Measurements from ENCODE around the gene PRRC2B.
"Not testable (repeated sequence)": the region's sequence is repeated elsewhere in the genome, so short reads cannot be mapped to it uniquely, and the experiment has no call there.

The PRRC2B gene

GRCh38 chr9:131367450-131367849 lies 26.4 kb upstream of the PRRC2B start:
- POLR2A ChIA-PET, result no interaction called here
- WGBS (ENCODE audit: insufficient coverage), result no CpG with 5 or more reads among the region's 2 CpGs
- H3K27me3 ChIP-seq (replicated peaks in 2 of 5; ENCODE audit: control insufficient read depth in 4 of 5, insufficient read depth in 5 of 5, low read length in 4 of 5), result no peaks in the 10 kb centered on the region
- DNase-seq, result no peak
- no peak overlapping the region for H3K27ac ChIP-seq (ENCODE audit: insufficient read depth in 1 of 2, low read depth in 1 of 2, low read length in 2 of 2, poor library complexity in 1 of 2, severe bottlenecking in 2 of 2)
- no peak overlapping the region for H3K4me3 ChIP-seq (ENCODE audit: control insufficient read depth in 1 of 7, extremely low read depth in 1 of 7, insufficient read depth in 4 of 7, low read depth in 2 of 7, low read length in 6 of 7)
- H3K4me1 ChIP-seq (ENCODE audit: control extremely low read depth in 1 of 4, control insufficient read depth in 4 of 4, insufficient read depth in 4 of 4, low read length in 3 of 4), result peaks cover 4 to 12% (median 4%) of the 10 kb centered on the region in 4 experiments
- no peaks in the 10 kb centered on the region for H3K36me3 ChIP-seq (ENCODE audit: control insufficient read depth in 4 of 4, insufficient read depth in 4 of 4, low read length in 3 of 4)
- no peaks in the 10 kb centered on the region for H3K9me3 ChIP-seq (ENCODE audit: control extremely low read depth in 1 of 5, control insufficient read depth in 4 of 5, insufficient read depth in 2 of 5, low read depth in 1 of 5, low read length in 4 of 5)
- CTCF ChIA-PET, result interaction anchor here (1.3 to 1.5 kb wide), 4 partner anchors 18 to 170 kb away, joined by 3 to 10 read pairs (median 4); no protein-coding TSS in a partner anchor

DNA sequence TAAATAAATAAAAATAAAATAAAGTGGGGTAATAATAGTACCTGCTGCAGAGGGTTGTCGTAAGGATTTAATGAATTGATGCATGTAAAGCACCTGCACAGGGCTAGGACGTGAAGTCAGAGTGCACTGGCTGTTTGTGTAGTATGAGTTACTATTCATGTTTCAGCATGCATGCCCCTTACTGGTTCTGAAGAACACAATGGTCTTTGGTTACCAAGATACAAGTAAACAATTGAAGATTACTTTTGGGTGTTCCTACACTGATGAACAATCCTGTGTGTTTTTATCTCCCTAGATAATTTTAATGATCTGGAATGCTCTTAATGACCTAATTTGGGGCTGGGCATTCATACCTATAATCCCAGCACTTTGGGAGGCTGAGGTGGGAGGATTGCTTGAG lies 23.2 kb upstream of the PRRC2B start:
- CTCF ChIA-PET, result no interaction called here

GRCh38 chr9:131372599-131372973 lies 21.3 kb upstream of the PRRC2B start:
- H3K9me3 ChIP-seq (ENCODE audit: control extremely low read depth in 1 of 5, control insufficient read depth in 4 of 5, insufficient read depth in 2 of 5, low read depth in 1 of 5, low read length in 4 of 5); DNase-seq; H3K27me3 ChIP-seq (replicated peaks in 2 of 5; ENCODE audit: control insufficient read depth in 4 of 5, insufficient read depth in 5 of 5, low read length in 4 of 5); H3K36me3 ChIP-seq (ENCODE audit: control insufficient read depth in 4 of 4, insufficient read depth in 4 of 4, low read length in 3 of 4); POLR2A ChIA-PET: not testable (repeated sequence)
- CTCF ChIA-PET, result interaction anchor here (0.8 to 2.3 kb wide), 7 partner anchors 10 to 193 kb away, joined by 3 to 14 read pairs (median 4); no protein-coding TSS in a partner anchor
- Histone ChIP-seq H3K4me1 (ENCODE audit: control extremely low read depth in 1 of 4, control insufficient read depth in 4 of 4, insufficient read depth in 4 of 4, low read length in 3 of 4) (peaks cover 5 to 15% (median 11%) of the 10 kb centered on the region in 4 experiments), H3K4me3 (ENCODE audit: control insufficient read depth in 1 of 7, extremely low read depth in 1 of 7, insufficient read depth in 4 of 7, low read depth in 2 of 7, low read length in 6 of 7) (peak overlapping the region; percentile 71 to 95 (median 82)), H3K27ac (ENCODE audit: insufficient read depth in 1 of 2, low read depth in 1 of 2, low read length in 2 of 2, poor library complexity in 1 of 2, severe bottlenecking in 2 of 2) (peak overlapping the region in 1 of 2 experiments; percentile 82)
- 47% methylated on average over 10 of the region's 17 CpGs for WGBS (ENCODE audit: insufficient coverage)

More for the DNA sequence above, 23.2 kb upstream of the PRRC2B start:
- no peaks in the 10 kb centered on the region for H3K9me3 ChIP-seq (ENCODE audit: control extremely low read depth in 1 of 5, control insufficient read depth in 4 of 5, insufficient read depth in 2 of 5, low read depth in 1 of 5, low read length in 4 of 5)
- peaks cover 7 to 22% (median 11%) of the 10 kb centered on the region in 4 experiments for H3K4me1 ChIP-seq (ENCODE audit: control extremely low read depth in 1 of 4, control insufficient read depth in 4 of 4, insufficient read depth in 4 of 4, low read length in 3 of 4)
- no peak overlapping the region for H3K4me3 ChIP-seq (ENCODE audit: control insufficient read depth in 1 of 7, extremely low read depth in 1 of 7, insufficient read depth in 4 of 7, low read depth in 2 of 7, low read length in 6 of 7)
- no peaks in the 10 kb centered on the region for H3K27me3 ChIP-seq (replicated peaks in 2 of 5; ENCODE audit: control insufficient read depth in 4 of 5, insufficient read depth in 5 of 5, low read length in 4 of 5)
- H3K36me3 ChIP-seq (ENCODE audit: control insufficient read depth in 4 of 4, insufficient read depth in 4 of 4, low read length in 3 of 4), result no peaks in the 10 kb centered on the region
- H3K27ac ChIP-seq (ENCODE audit: insufficient read depth in 1 of 2, low read depth in 1 of 2, low read length in 2 of 2, poor library complexity in 1 of 2, severe bottlenecking in 2 of 2), result no peak overlapping the region
- 100% methylated on average over 1 of the region's 2 CpGs for WGBS (ENCODE audit: insufficient coverage)
- no peak for DNase-seq
- POLR2A ChIA-PET, result no interaction called here

GRCh38 chr9:131374638-131375037 lies 19.2 kb upstream of the PRRC2B start:
- POLR2A ChIA-PET; CTCF ChIA-PET; H3K9me3 ChIP-seq (ENCODE audit: control extremely low read depth in 1 of 5, control insufficient read depth in 4 of 5, insufficient read depth in 2 of 5, low read depth in 1 of 5, low read length in 4 of 5); H3K27ac ChIP-seq (ENCODE audit: insufficient read depth in 1 of 2, low read depth in 1 of 2, low read length in 2 of 2, poor library complexity in 1 of 2, severe bottlenecking in 2 of 2); DNase-seq; H3K27me3 ChIP-seq (replicated peaks in 2 of 5; ENCODE audit: control insufficient read depth in 4 of 5, insufficient read depth in 5 of 5, low read length in 4 of 5); H3K36me3 ChIP-seq (ENCODE audit: control insufficient read depth in 4 of 4, insufficient read depth in 4 of 4, low read length in 3 of 4); H3K4me3 ChIP-seq (ENCODE audit: control insufficient read depth in 1 of 7, extremely low read depth in 1 of 7, insufficient read depth in 4 of 7, low read depth in 2 of 7, low read length in 6 of 7): not testable (repeated sequence)
- peaks cover 5 to 14% (median 11%) of the 10 kb centered on the region in 4 experiments for H3K4me1 ChIP-seq (ENCODE audit: control extremely low read depth in 1 of 4, control insufficient read depth in 4 of 4, insufficient read depth in 4 of 4, low read length in 3 of 4)
- WGBS (ENCODE audit: insufficient coverage), result 100% methylated on average over 1 of the region's 5 CpGs

DNA sequence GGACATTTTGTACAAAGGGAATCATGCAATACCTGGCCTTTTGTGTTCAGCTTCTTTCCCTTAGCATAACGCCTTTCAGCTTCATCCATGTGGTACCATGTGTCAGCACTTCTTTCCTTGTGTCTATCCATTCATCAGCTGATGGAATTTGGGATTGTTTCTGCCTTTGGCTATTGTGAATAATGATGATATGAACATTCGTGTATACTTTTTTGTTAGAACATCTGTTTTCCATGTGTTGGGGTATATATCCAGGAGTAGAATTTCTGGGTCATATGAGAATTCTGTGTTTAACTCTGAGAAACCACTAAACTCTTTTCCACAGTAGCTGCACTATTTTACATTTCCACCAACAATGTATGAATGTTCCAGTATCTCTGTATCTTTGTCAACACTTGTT lies 14.8 kb upstream of the PRRC2B start:
- H3K27me3 ChIP-seq (replicated peaks in 2 of 5; ENCODE audit: control insufficient read depth in 4 of 5, insufficient read depth in 5 of 5, low read length in 4 of 5), result no peaks in the 10 kb centered on the region
- H3K27ac ChIP-seq (ENCODE audit: insufficient read depth in 1 of 2, low read depth in 1 of 2, low read length in 2 of 2, poor library complexity in 1 of 2, severe bottlenecking in 2 of 2), result no peak overlapping the region
- peaks cover 0 to 4% (median under 1%) of the 10 kb centered on the region in 4 experiments for H3K4me1 ChIP-seq (ENCODE audit: control extremely low read depth in 1 of 4, control insufficient read depth in 4 of 4, insufficient read depth in 4 of 4, low read length in 3 of 4)
- ChIA-PET CTCF (no interaction called here), POLR2A (no interaction called here)
- WGBS (ENCODE audit: insufficient coverage), result 100% methylated on average over 1 of the region's 2 CpGs
- no peak for DNase-seq
- no peaks in the 10 kb centered on the region for H3K9me3 ChIP-seq (ENCODE audit: control extremely low read depth in 1 of 5, control insufficient read depth in 4 of 5, insufficient read depth in 2 of 5, low read depth in 1 of 5, low read length in 4 of 5)
- no peak overlapping the region for H3K4me3 ChIP-seq (ENCODE audit: control insufficient read depth in 1 of 7, extremely low read depth in 1 of 7, insufficient read depth in 4 of 7, low read depth in 2 of 7, low read length in 6 of 7)
- no peaks in the 10 kb centered on the region for H3K36me3 ChIP-seq (ENCODE audit: control insufficient read depth in 4 of 4, insufficient read depth in 4 of 4, low read length in 3 of 4)

GRCh38 chr9:131382850-131383729 lies 10.8 kb upstream of the PRRC2B start:
- Histone ChIP-seq H3K9me3 (ENCODE audit: control extremely low read depth in 1 of 5, control insufficient read depth in 4 of 5, insufficient read depth in 2 of 5, low read depth in 1 of 5, low read length in 4 of 5) (no peaks in the 10 kb centered on the region), H3K27ac (ENCODE audit: insufficient read depth in 1 of 2, low read depth in 1 of 2, low read length in 2 of 2, poor library complexity in 1 of 2, severe bottlenecking in 2 of 2) (no peak overlapping the region), H3K4me1 (ENCODE audit: control extremely low read depth in 1 of 4, control insufficient read depth in 4 of 4, insufficient read depth in 4 of 4, low read length in 3 of 4) (peaks cover 0 to 7% (median 2%) of the 10 kb centered on the region in 4 experiments), H3K27me3 (replicated peaks in 2 of 5; ENCODE audit: control insufficient read depth in 4 of 5, insufficient read depth in 5 of 5, low read length in 4 of 5) (no peaks in the 10 kb centered on the region), H3K4me3 (ENCODE audit: control insufficient read depth in 1 of 7, extremely low read depth in 1 of 7, insufficient read depth in 4 of 7, low read depth in 2 of 7, low read length in 6 of 7) (no peak overlapping the region), H3K36me3 (ENCODE audit: control insufficient read depth in 4 of 4, insufficient read depth in 4 of 4, low read length in 3 of 4) (no peaks in the 10 kb centered on the region)
- no peak for DNase-seq
- ChIA-PET POLR2A (no interaction called here), CTCF (interaction anchor here (0.7 to 1.8 kb wide), 5 partner anchors 10 to 76 kb away, joined by 3 to 4 read pairs (median 3); no protein-coding TSS in a partner anchor)
- WGBS (ENCODE audit: insufficient coverage), result 93% methylated on average over 18 of the region's 19 CpGs

DNA sequence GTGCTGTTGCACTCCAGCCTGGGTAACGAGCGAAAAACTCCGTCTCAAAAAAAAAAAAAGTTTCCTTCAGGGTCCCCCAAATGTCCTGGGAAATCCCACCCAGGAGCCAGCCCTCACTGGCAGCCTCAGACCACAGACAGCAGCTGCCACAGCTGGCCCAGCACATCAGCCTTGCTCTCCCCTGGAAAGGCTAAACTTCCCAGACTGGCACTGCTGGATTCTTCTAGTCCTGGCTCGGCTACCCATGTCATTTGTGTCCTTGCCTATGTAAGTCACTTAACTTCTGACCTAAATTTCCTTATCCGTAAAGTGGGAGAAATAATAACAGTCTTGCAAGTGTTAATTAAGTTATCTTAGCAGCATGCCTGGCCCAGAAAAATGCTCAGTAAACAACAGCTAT lies 8.6 kb upstream of the PRRC2B start:
- H3K9me3 ChIP-seq (ENCODE audit: control extremely low read depth in 1 of 5, control insufficient read depth in 4 of 5, insufficient read depth in 2 of 5, low read depth in 1 of 5, low read length in 4 of 5), result no peaks in the 10 kb centered on the region
- H3K4me3 ChIP-seq (ENCODE audit: control insufficient read depth in 1 of 7, extremely low read depth in 1 of 7, insufficient read depth in 4 of 7, low read depth in 2 of 7, low read length in 6 of 7), result no peak overlapping the region
- DNase-seq, result no peak
- WGBS (ENCODE audit: insufficient coverage), result 72% methylated on average over 3 of the region's 5 CpGs
- H3K36me3 ChIP-seq (ENCODE audit: control insufficient read depth in 4 of 4, insufficient read depth in 4 of 4, low read length in 3 of 4), result no peaks in the 10 kb centered on the region
- ChIA-PET CTCF (interaction anchor here (0.7 to 1.2 kb wide), 2 partner anchors 13 to 25 kb away, joined by 3 to 4 read pairs; no protein-coding TSS in a partner anchor), POLR2A (no interaction called here)
- H3K4me1 ChIP-seq (ENCODE audit: control extremely low read depth in 1 of 4, control insufficient read depth in 4 of 4, insufficient read depth in 4 of 4, low read length in 3 of 4), result peaks cover 0 to 7% (median 2%) of the 10 kb centered on the region in 4 experiments
- H3K27me3 ChIP-seq (replicated peaks in 2 of 5; ENCODE audit: control insufficient read depth in 4 of 5, insufficient read depth in 5 of 5, low read length in 4 of 5), result no peaks in the 10 kb centered on the region
- no peak overlapping the region for H3K27ac ChIP-seq (ENCODE audit: insufficient read depth in 1 of 2, low read depth in 1 of 2, low read length in 2 of 2, poor library complexity in 1 of 2, severe bottlenecking in 2 of 2)

All from common myeloid progenitor, CD34-positive (primary cell).